ENCODE measurements around the gene SMYD2.

DNA sequence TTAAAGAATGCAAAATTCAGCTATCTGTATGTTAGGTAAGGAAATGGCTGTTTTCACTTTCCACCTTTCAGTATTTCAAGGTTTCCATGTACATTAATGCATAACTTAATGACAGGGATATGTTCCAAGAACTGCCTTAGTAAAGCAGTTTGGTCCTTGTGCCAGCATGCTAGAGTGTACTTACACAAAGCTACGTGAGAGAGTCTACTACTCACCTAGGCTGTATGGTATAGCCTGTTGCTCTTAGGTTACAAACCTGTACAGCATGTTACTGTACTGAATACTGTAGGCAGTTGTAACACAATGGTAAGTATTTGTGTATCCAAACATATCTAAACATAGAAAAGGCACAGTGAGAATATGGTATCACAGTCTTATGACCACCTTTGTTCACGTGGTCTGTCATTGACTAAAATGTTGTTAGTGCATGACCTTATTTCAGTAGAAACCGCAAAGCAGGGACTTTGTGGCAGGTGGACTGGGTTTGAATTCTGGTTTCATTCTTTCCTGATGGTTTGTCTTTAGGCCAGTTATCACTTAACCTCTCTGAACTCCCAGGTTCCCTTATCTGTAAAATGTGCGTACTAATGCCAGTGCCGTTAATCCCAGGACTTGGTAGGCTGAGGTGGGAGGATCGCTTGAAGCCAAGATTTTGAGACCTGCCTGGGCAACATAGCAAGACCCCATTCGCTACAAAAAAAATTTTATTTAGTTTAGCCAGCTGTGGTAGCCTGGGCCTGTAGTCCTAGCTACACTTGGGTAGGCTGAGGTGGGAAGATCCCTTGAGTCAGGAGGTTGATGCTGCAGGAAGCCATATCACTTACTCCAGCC lies 4.9 kb downstream of the SMYD2 start:
- TF ChIP-seq, protein P1, sequence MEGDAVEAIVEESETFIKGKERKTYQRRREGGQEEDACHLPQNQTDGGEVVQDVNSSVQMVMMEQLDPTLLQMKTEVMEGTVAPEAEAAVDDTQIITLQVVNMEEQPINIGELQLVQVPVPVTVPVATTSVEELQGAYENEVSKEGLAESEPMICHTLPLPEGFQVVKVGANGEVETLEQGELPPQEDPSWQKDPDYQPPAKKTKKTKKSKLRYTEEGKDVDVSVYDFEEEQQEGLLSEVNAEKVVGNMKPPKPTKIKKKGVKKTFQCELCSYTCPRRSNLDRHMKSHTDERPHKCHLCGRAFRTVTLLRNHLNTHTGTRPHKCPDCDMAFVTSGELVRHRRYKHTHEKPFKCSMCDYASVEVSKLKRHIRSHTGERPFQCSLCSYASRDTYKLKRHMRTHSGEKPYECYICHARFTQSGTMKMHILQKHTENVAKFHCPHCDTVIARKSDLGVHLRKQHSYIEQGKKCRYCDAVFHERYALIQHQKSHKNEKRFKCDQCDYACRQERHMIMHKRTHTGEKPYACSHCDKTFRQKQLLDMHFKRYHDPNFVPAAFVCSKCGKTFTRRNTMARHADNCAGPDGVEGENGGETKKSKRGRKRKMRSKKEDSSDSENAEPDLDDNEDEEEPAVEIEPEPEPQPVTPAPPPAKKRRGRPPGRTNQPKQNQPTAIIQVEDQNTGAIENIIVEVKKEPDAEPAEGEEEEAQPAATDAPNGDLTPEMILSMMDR (conservative IDR thresholded peaks at IDR 0.05; ENCODE audit: low read depth, low read length), result no peak
- no peak for TF ChIP-seq EZH2 (IDR thresholded peaks at IDR 0.05; ENCODE audit: borderline replicate concordance, low read depth, low read length, poor library complexity, severe bottlenecking)

Data from A673 (cell line).